Central memory CD8-positive, alpha-beta T cell (primary cell): ENCODE data around the gene FRMD5.

Experiments
- ATAC-seq: fragments of 150-1000 bp; cut with Tn5 transposase; replicated peaks from 2 replicates; pipeline ENCODE4 v1.10.0; 2022; ENCODE audit warnings: mild to moderate bottlenecking, moderate FRiP score, moderate number of reproducible peaks; ENCODE audit not compliant: poor library complexity, severe bottlenecking; ENCODE audit errors: extremely low read depth
- DNase-seq, 2 donors: peaks; one replicate each; pipeline ENCODE4 v3.0.0; 2021; ENCODE audit warnings: low spot score in 2 of 2
- H3K27ac Mint-ChIP-seq: one replicate; pipeline ENCODE4 v1.8.0; 2022; ENCODE audit warnings: low read depth, mild to moderate bottlenecking, moderate library complexity, mixed read lengths
- H3K27me3 Mint-ChIP-seq: one replicate; pipeline ENCODE4 v1.8.0; 2022; ENCODE audit warnings: mixed read lengths
- H3K36me3 Mint-ChIP-seq: one replicate; pipeline ENCODE4 v1.8.0; 2022; ENCODE audit warnings: mild to moderate bottlenecking, moderate library complexity, mixed read lengths; ENCODE audit not compliant: insufficient read depth
- H3K4me1 Mint-ChIP-seq: one replicate; pipeline ENCODE4 v1.8.0; 2022; ENCODE audit warnings: mixed read lengths
- H3K4me3 Mint-ChIP-seq: one replicate; pipeline ENCODE4 v1.8.0; 2022; ENCODE audit warnings: mild to moderate bottlenecking, moderate library complexity, mixed read lengths
- H3K9me3 Mint-ChIP-seq: one replicate; pipeline ENCODE4 v1.8.0; 2022; ENCODE audit warnings: mixed read lengths

The FRMD5 gene

GRCh38 chr15:43941071-43941470, 254.0 kb downstream of the FRMD5 start:
- H3K4me3 Mint-ChIP-seq = no peak overlapping the region
- no peaks in the 10 kb centered on the region for H3K36me3 Mint-ChIP-seq
- H3K27me3 Mint-ChIP-seq = peaks cover 39% of the 10 kb centered on the region
- H3K27ac Mint-ChIP-seq = no peak overlapping the region
- no peaks in the 10 kb centered on the region for H3K4me1 Mint-ChIP-seq
- no peak for DNase-seq
- no peaks in the 10 kb centered on the region for H3K9me3 Mint-ChIP-seq
- no peak for ATAC-seq

- Mint-ChIP-seq H3K27ac (no peak overlapping the region), H3K27me3 (peaks cover 44% of the 10 kb centered on the region), H3K4me3 (no peak overlapping the region), H3K36me3 (no peaks in the 10 kb centered on the region), H3K9me3 (no peaks in the 10 kb centered on the region), H3K4me1 (no peaks in the 10 kb centered on the region)
- no peak for ATAC-seq
- no peak for DNase-seq
These were observed 256.0 kb downstream of the FRMD5 start for GRCh38 chr15:43939070-43939469.

- no peak overlapping the region for H3K27ac Mint-ChIP-seq
- H3K36me3 Mint-ChIP-seq = no peaks in the 10 kb centered on the region
These were observed 260.6 kb downstream of the FRMD5 start for GRCh38 chr15:43934480-43934879.

GRCh38 chr15:43932907-43933306, 262.2 kb downstream of the FRMD5 start:
- DNase-seq (no peak), ATAC-seq (no peak)
- no peak overlapping the region for H3K4me3 Mint-ChIP-seq
- no peaks in the 10 kb centered on the region for H3K36me3 Mint-ChIP-seq
- H3K27me3 Mint-ChIP-seq = peaks cover 40% of the 10 kb centered on the region
- no peak overlapping the region for H3K27ac Mint-ChIP-seq
- no peaks in the 10 kb centered on the region for H3K4me1 Mint-ChIP-seq
- no peaks in the 10 kb centered on the region for H3K9me3 Mint-ChIP-seq

More at GRCh38 chr15:43934480-43934879, 260.6 kb downstream of the FRMD5 start:
- Mint-ChIP-seq H3K4me3 (no peak overlapping the region), H3K27me3 (peaks cover 48% of the 10 kb centered on the region), H3K9me3 (no peaks in the 10 kb centered on the region), H3K4me1 (no peaks in the 10 kb centered on the region)
- no peak for ATAC-seq
- no peak for DNase-seq

GRCh38 chr15:43931790-43932435, 263.2 kb downstream of the FRMD5 start:
- DNase-seq = no peak
- H3K4me3 Mint-ChIP-seq = no peak overlapping the region
- no peaks in the 10 kb centered on the region for H3K36me3 Mint-ChIP-seq
- H3K9me3 Mint-ChIP-seq = no peaks in the 10 kb centered on the region
- ATAC-seq = no peak
- no peaks in the 10 kb centered on the region for H3K4me1 Mint-ChIP-seq
- H3K27ac Mint-ChIP-seq = no peak overlapping the region
- peaks cover 41% of the 10 kb centered on the region for H3K27me3 Mint-ChIP-seq

GRCh38 chr15:43931119-43931518, 264.0 kb downstream of the FRMD5 start:
- H3K27me3 Mint-ChIP-seq = peaks cover 36% of the 10 kb centered on the region
- DNase-seq = no peak
- H3K4me1 Mint-ChIP-seq = no peaks in the 10 kb centered on the region
- H3K36me3 Mint-ChIP-seq = no peaks in the 10 kb centered on the region
- H3K9me3 Mint-ChIP-seq = no peaks in the 10 kb centered on the region
- H3K4me3 Mint-ChIP-seq = no peak overlapping the region
- no peak for ATAC-seq
- no peak overlapping the region for H3K27ac Mint-ChIP-seq

- DNase-seq = no peak
- H3K27me3 Mint-ChIP-seq = peaks cover 36% of the 10 kb centered on the region
- no peaks in the 10 kb centered on the region for H3K4me1 Mint-ChIP-seq
- H3K9me3 Mint-ChIP-seq = no peaks in the 10 kb centered on the region
- H3K4me3 Mint-ChIP-seq = no peak overlapping the region
- H3K36me3 Mint-ChIP-seq = no peaks in the 10 kb centered on the region
- no peak for ATAC-seq
- no peak overlapping the region for H3K27ac Mint-ChIP-seq
These were observed 264.5 kb downstream of the FRMD5 start for GRCh38 chr15:43930556-43930955.

GRCh38 chr15:43930079-43930478, 265.0 kb downstream of the FRMD5 start:
- H3K27ac Mint-ChIP-seq = no peak overlapping the region
- no peaks in the 10 kb centered on the region for H3K36me3 Mint-ChIP-seq
- peaks cover 35% of the 10 kb centered on the region for H3K27me3 Mint-ChIP-seq
- ATAC-seq (no peak), DNase-seq (no peak)
- H3K4me1 Mint-ChIP-seq = no peaks in the 10 kb centered on the region
- no peak overlapping the region for H3K4me3 Mint-ChIP-seq
- no peaks in the 10 kb centered on the region for H3K9me3 Mint-ChIP-seq

GRCh38 chr15:43928152-43928551, 266.9 kb downstream of the FRMD5 start:
- DNase-seq = no peak
- Mint-ChIP-seq H3K9me3 (no peaks in the 10 kb centered on the region), H3K27me3 (peaks cover 16% of the 10 kb centered on the region), H3K4me3 (no peak overlapping the region), H3K27ac (no peak overlapping the region), H3K4me1 (no peaks in the 10 kb centered on the region), H3K36me3 (no peaks in the 10 kb centered on the region)
- ATAC-seq = no peak

- no peak overlapping the region for H3K27ac Mint-ChIP-seq
- H3K36me3 Mint-ChIP-seq = no peaks in the 10 kb centered on the region
- ATAC-seq = no peak
- no peaks in the 10 kb centered on the region for H3K4me1 Mint-ChIP-seq
- H3K27me3 Mint-ChIP-seq = peaks cover 8% of the 10 kb centered on the region
- no peak overlapping the region for H3K4me3 Mint-ChIP-seq
- DNase-seq = no peak
- no peaks in the 10 kb centered on the region for H3K9me3 Mint-ChIP-seq
These were observed 267.9 kb downstream of the FRMD5 start for GRCh38 chr15:43927203-43927602.

GRCh38 chr15:43923553-43923952, 271.5 kb downstream of the FRMD5 start:
- H3K27ac Mint-ChIP-seq = no peak overlapping the region
- H3K4me3 Mint-ChIP-seq = no peak overlapping the region
- H3K4me1 Mint-ChIP-seq = no peaks in the 10 kb centered on the region
- DNase-seq (no peak), ATAC-seq (no peak)
- no peaks in the 10 kb centered on the region for H3K36me3 Mint-ChIP-seq
- H3K9me3 Mint-ChIP-seq = no peaks in the 10 kb centered on the region
- peaks cover 8% of the 10 kb centered on the region for H3K27me3 Mint-ChIP-seq

GRCh38 chr15:43922021-43922420, 273.1 kb downstream of the FRMD5 start:
- H3K27ac Mint-ChIP-seq = no peak overlapping the region
- H3K9me3 Mint-ChIP-seq = no peaks in the 10 kb centered on the region
- no peaks in the 10 kb centered on the region for H3K4me1 Mint-ChIP-seq
- H3K36me3 Mint-ChIP-seq = no peaks in the 10 kb centered on the region
- DNase-seq (no peak), ATAC-seq (no peak)
- H3K4me3 Mint-ChIP-seq = no peak overlapping the region
- H3K27me3 Mint-ChIP-seq = peaks cover 2% of the 10 kb centered on the region

- H3K36me3 Mint-ChIP-seq = no peaks in the 10 kb centered on the region
- no peaks in the 10 kb centered on the region for H3K4me1 Mint-ChIP-seq
- DNase-seq = no peak
- ATAC-seq = no peak
- H3K27me3 Mint-ChIP-seq = no peaks in the 10 kb centered on the region
- H3K27ac Mint-ChIP-seq = no peak overlapping the region
- no peak overlapping the region for H3K4me3 Mint-ChIP-seq
- H3K9me3 Mint-ChIP-seq = no peaks in the 10 kb centered on the region
These were observed 274.3 kb downstream of the FRMD5 start for GRCh38 chr15:43920815-43921214.

- Mint-ChIP-seq H3K9me3 (no peaks in the 10 kb centered on the region), H3K27me3 (no peaks in the 10 kb centered on the region), H3K4me1 (no peaks in the 10 kb centered on the region), H3K4me3 (no peak overlapping the region), H3K27ac (no peak overlapping the region), H3K36me3 (peaks cover 2% of the 10 kb centered on the region)
- ATAC-seq (no peak), DNase-seq (no peak)
These were observed 274.8 kb downstream of the FRMD5 start for GRCh38 chr15:43920254-43920600.
